Mesenchymal stem cell (in vitro differentiated cells and primary cell): ENCODE data around the gene LRRC10B.
A peak's percentile ranks its signal among the peaks of the same experiment; 100 is the strongest.

Experiments used
- DNase-seq: peaks from one replicate; pipeline ENCODE4 v3.0.0-alpha.2; 2013
- H2AFZ ChIP-seq: one replicate; pipeline ENCODE4 v1.6.1; 2013; ENCODE audit warnings: low read depth, mild to moderate bottlenecking, control low read depth, inconsistent platforms, low read length, moderate library complexity
- H2AK5ac ChIP-seq: 2 replicates; pipeline ENCODE4 v1.6.1; 2013; ENCODE audit warnings: low read length, moderate library complexity, mild to moderate bottlenecking, inconsistent platforms; ENCODE audit not compliant: severe bottlenecking
- H2BK120ac ChIP-seq: one replicate; pipeline ENCODE4 v1.6.1; 2013; ENCODE audit warnings: low read depth, mild to moderate bottlenecking, inconsistent platforms, low read length, moderate library complexity
- H2BK12ac ChIP-seq, 2 experiments: one replicate each; pipeline ENCODE4 v1.6.1; 2013; ENCODE audit warnings: inconsistent platforms in 2 of 2, low read length in 2 of 2, mild to moderate bottlenecking in 2 of 2, moderate library complexity in 2 of 2, control low read depth in 1 of 2
- H2BK15ac ChIP-seq: one replicate; pipeline ENCODE4 v1.6.1; 2013; ENCODE audit warnings: mild to moderate bottlenecking, low read depth, inconsistent platforms; ENCODE audit not compliant: poor library complexity, severe bottlenecking
- H2BK5ac ChIP-seq: 2 replicates; pipeline ENCODE4 v1.6.1; 2013; ENCODE audit warnings: low read depth, mild to moderate bottlenecking, low read length, control low read depth, inconsistent platforms; ENCODE audit not compliant: poor library complexity, severe bottlenecking
- H3K14ac ChIP-seq, 2 experiments: one replicate each; pipeline ENCODE4 v1.6.1; 2013; ENCODE audit warnings: inconsistent platforms in 2 of 2, low read length in 2 of 2, control low read depth in 1 of 2, mild to moderate bottlenecking in 1 of 2, moderate library complexity in 1 of 2
- H3K18ac ChIP-seq, 2 experiments: one replicate each; pipeline ENCODE4 v1.6.1; 2013; ENCODE audit warnings: inconsistent platforms in 2 of 2, low read length in 2 of 2, control low read depth in 1 of 2, low read depth in 1 of 2, mild to moderate bottlenecking in 1 of 2
- H3K23ac ChIP-seq, 2 experiments: one replicate each; pipeline ENCODE4 v1.6.1; 2013; ENCODE audit warnings: inconsistent platforms in 2 of 2, low read length in 2 of 2, mild to moderate bottlenecking in 2 of 2, moderate library complexity in 2 of 2, control low read depth in 1 of 2
- H3K27ac ChIP-seq: 2 replicates; pipeline ENCODE4 v1.5.1; 2013; ENCODE audit warnings: mild to moderate bottlenecking, moderate library complexity, low read length, control low read depth, inconsistent platforms; ENCODE audit not compliant: poor library complexity, severe bottlenecking
- H3K27me3 ChIP-seq, 2 experiments: 2 replicates each; pipeline versions ENCODE4 v1.6.1 to v1.7.0; 2013; ENCODE audit warnings: low read length in 2 of 2, mild to moderate bottlenecking in 2 of 2, moderate library complexity in 2 of 2, control low read depth in 1 of 2, inconsistent platforms in 1 of 2; ENCODE audit not compliant: control insufficient read depth in 1 of 2, insufficient read depth in 1 of 2
- H3K36me3 ChIP-seq, 2 experiments: 2 replicates each; pipeline versions ENCODE4 v1.6.1 to v1.7.0; 2013; ENCODE audit warnings: low read length in 2 of 2, control low read depth in 1 of 2, inconsistent platforms in 1 of 2, low read depth in 1 of 2, mild to moderate bottlenecking in 1 of 2; ENCODE audit not compliant: insufficient read depth in 2 of 2, control insufficient read depth in 1 of 2
- H3K4ac ChIP-seq, 2 experiments: one replicate each; pipeline ENCODE4 v1.6.1; 2013; ENCODE audit warnings: inconsistent platforms in 2 of 2, low read length in 2 of 2, mild to moderate bottlenecking in 2 of 2, moderate library complexity in 2 of 2, control low read depth in 1 of 2, low read depth in 1 of 2
- H3K4me1 ChIP-seq: 2 replicates; pipeline ENCODE4 v1.6.1; 2013; ENCODE audit warnings: low read depth, low read length, control low read depth; ENCODE audit not compliant: control insufficient read depth, insufficient read depth
- H3K4me2 ChIP-seq: 2 replicates; pipeline ENCODE4 v1.6.1; 2013; ENCODE audit warnings: low read length, mild to moderate bottlenecking, inconsistent platforms; ENCODE audit not compliant: poor library complexity, severe bottlenecking
- H3K4me3 ChIP-seq, 2 experiments: 2 replicates each; pipeline versions ENCODE4 v1.5.1 to v1.7.0; 2013; ENCODE audit warnings: low read length in 2 of 2, mild to moderate bottlenecking in 2 of 2, control low read depth in 1 of 2, low read depth in 1 of 2; ENCODE audit not compliant: insufficient read depth in 1 of 2
- H3K79me1 ChIP-seq: replicated peaks from 2 replicates; pipeline ENCODE4 v1.6.1; 2013; ENCODE audit warnings: mild to moderate bottlenecking, control low read depth, low read length, inconsistent platforms; ENCODE audit not compliant: poor library complexity, severe bottlenecking
- H3K9ac ChIP-seq: 2 replicates; pipeline ENCODE4 v1.7.0; 2013; ENCODE audit warnings: mild to moderate bottlenecking, low read length, moderate library complexity
- H3K9me3 ChIP-seq: 2 replicates; pipeline ENCODE4 v1.7.0; 2013; ENCODE audit warnings: mild to moderate bottlenecking, low read length; ENCODE audit not compliant: control insufficient read depth
- H4K8ac ChIP-seq: one replicate; pipeline ENCODE4 v1.6.1; 2013; ENCODE audit warnings: inconsistent platforms, mild to moderate bottlenecking, low read length, moderate library complexity
- H4K91ac ChIP-seq: one replicate; pipeline ENCODE4 v1.6.1; 2013; ENCODE audit warnings: mild to moderate bottlenecking, low read length, inconsistent platforms
- WGBS: methylation state at CpG from one replicate; pipeline ENCODE4 v1.1.7; 2013; ENCODE audit warnings: mixed read lengths; 5-methylcytosine and 5-hydroxymethylcytosine counted together

LRRC10B gene

DNA sequence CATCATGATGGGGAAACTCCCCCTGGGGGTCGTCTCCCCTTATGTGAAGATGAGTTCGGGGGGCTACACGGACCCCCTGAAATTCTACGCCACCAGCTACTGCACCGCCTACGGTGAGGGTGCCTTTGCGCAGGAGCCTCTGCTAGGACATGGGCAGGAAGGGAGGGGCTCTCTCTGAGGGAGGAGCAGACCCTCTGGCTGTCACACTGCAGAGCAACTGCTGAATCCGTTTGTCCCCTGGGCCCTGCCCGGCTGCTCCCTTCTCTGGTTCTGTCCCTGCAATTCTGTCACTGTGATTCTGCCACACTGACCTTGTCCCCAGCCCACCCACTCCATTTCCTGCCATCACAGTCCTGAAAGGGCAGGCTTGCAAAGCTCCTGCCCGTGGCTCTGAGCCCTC is 26.7 kb upstream of the LRRC10B start:
- Histone ChIP-seq H2BK15ac (no peak overlapping the region), H3K9ac (no peak overlapping the region), H4K8ac (no peak overlapping the region), H4K91ac (no peak overlapping the region), H3K14ac (no peak overlapping the region), H3K36me3 (no peaks in the 10 kb centered on the region), H2AK5ac (no peak overlapping the region), H3K4ac (no peak overlapping the region), H3K79me1 (no peaks in the 10 kb centered on the region), H3K4me3 (no peak overlapping the region), H2BK120ac (no peak overlapping the region), H3K27me3 (peaks cover 64 to 69% of the 10 kb centered on the region in 2 experiments), H2BK5ac (no peak overlapping the region), H3K9me3 (no peaks in the 10 kb centered on the region), H3K23ac (peak overlapping the region in 1 of 2 experiments; percentile 14), H2AFZ (no peak overlapping the region), H3K4me1 (peaks cover 4% of the 10 kb centered on the region), H2BK12ac (no peak overlapping the region), H3K18ac (no peak overlapping the region), H3K4me2 (no peak overlapping the region), H3K27ac (no peak overlapping the region)
- DNase-seq = no peak
- 44% methylated on average over 10 of the region's 10 CpGs for WGBS

DNA sequence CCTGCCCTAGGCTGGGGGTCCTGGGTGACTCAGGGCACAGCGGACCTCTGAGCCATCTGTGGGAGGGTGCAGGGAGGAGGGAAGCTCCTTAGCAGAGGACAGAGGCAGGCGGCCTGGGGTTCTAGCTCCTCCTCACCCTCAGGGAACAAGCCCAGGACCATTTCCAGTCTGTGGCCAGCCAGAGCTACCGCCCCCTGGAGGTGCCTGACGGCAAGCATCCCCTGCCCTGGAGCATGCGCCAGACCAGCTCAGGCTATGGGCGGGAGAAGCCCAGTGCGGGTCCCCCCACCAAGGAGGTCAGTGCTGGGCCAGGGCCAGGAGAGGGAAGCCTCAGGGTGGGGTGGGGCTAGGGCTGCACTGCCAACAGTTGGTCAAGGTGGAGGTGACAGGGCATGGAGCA is 26.0 kb upstream of the LRRC10B start:
- Histone ChIP-seq H3K9ac (no peak overlapping the region), H2BK5ac (no peak overlapping the region), H3K9me3 (no peaks in the 10 kb centered on the region), H2BK120ac (no peak overlapping the region), H2BK15ac (no peak overlapping the region), H3K4me1 (peaks cover 4% of the 10 kb centered on the region), H3K4me3 (no peak overlapping the region), H4K91ac (no peak overlapping the region), H3K27me3 (peaks cover 65 to 75% of the 10 kb centered on the region in 2 experiments), H2AFZ (no peak overlapping the region), H4K8ac (no peak overlapping the region), H3K4ac (no peak overlapping the region), H2AK5ac (no peak overlapping the region), H3K14ac (no peak overlapping the region), H3K79me1 (no peaks in the 10 kb centered on the region), H3K4me2 (no peak overlapping the region), H3K27ac (no peak overlapping the region), H3K18ac (no peak overlapping the region), H3K23ac (peak overlapping the region in 1 of 2 experiments; percentile 29), H2BK12ac (no peak overlapping the region), H3K36me3 (no peaks in the 10 kb centered on the region)
- WGBS = 51% methylated on average over 6 of the region's 7 CpGs
- DNase-seq = no peak

GRCh38 chr11:61484541-61484940 is 24.0 kb upstream of the LRRC10B start:
- H2BK120ac ChIP-seq = no peak overlapping the region
- no peaks in the 10 kb centered on the region for H3K36me3 ChIP-seq
- H3K4me2 ChIP-seq = no peak overlapping the region
- H4K8ac ChIP-seq = no peak overlapping the region
- no peak overlapping the region for H3K27ac ChIP-seq
- H3K4ac ChIP-seq = no peak overlapping the region
- no peak for DNase-seq
- H3K27me3 ChIP-seq = peaks cover 56 to 76% of the 10 kb centered on the region in 2 experiments
- no peaks in the 10 kb centered on the region for H3K79me1 ChIP-seq
- H2BK5ac ChIP-seq = no peak overlapping the region
- WGBS = 65% methylated on average over 8 of the region's 11 CpGs
- H3K9me3 ChIP-seq = no peaks in the 10 kb centered on the region
- no peak overlapping the region for H3K18ac ChIP-seq
- H3K9ac ChIP-seq = no peak overlapping the region
- no peak overlapping the region for H3K14ac ChIP-seq
- no peak overlapping the region for H2BK15ac ChIP-seq
- H2BK12ac ChIP-seq = no peak overlapping the region
- H2AFZ ChIP-seq = no peak overlapping the region
- H3K4me1 ChIP-seq = peaks cover 12% of the 10 kb centered on the region
- no peak overlapping the region for H2AK5ac ChIP-seq
- no peak overlapping the region for H4K91ac ChIP-seq
- H3K23ac ChIP-seq = no peak overlapping the region
- H3K4me3 ChIP-seq = no peak overlapping the region

- H3K36me3 ChIP-seq = no peaks in the 10 kb centered on the region
Observed at GRCh38 chr11:61485080-61485479, 23.5 kb upstream of the LRRC10B start.

More at GRCh38 chr11:61485080-61485479, 23.5 kb upstream of the LRRC10B start:
- Histone ChIP-seq H3K4me1 (peaks cover 12% of the 10 kb centered on the region), H2BK5ac (no peak overlapping the region), H2BK15ac (no peak overlapping the region), H3K79me1 (no peaks in the 10 kb centered on the region), H3K9me3 (no peaks in the 10 kb centered on the region), H3K4ac (no peak overlapping the region), H3K4me3 (no peak overlapping the region), H3K18ac (no peak overlapping the region), H3K27me3 (peaks cover 52 to 75% of the 10 kb centered on the region in 2 experiments), H4K91ac (no peak overlapping the region), H3K27ac (no peak overlapping the region), H3K9ac (no peak overlapping the region), H3K14ac (no peak overlapping the region), H2BK12ac (no peak overlapping the region), H4K8ac (no peak overlapping the region), H3K4me2 (no peak overlapping the region), H3K23ac (no peak overlapping the region), H2BK120ac (no peak overlapping the region), H2AFZ (no peak overlapping the region), H2AK5ac (no peak overlapping the region)
- no peak for DNase-seq
- 86% methylated on average over 11 of the region's 11 CpGs for WGBS
